GM12878 (cell line): ENCODE measurements around the gene SLFN13. TPM values are rescaled to one million over a fixed set of nuclear protein-coding genes. Genes with fewer than 3 reads are reported as not detected.

Source experiments
- ATAC-seq: fragments of 200-7000 bp; cut with Tn5 transposase; 3 replicates; pipeline ENCODE4 v1.9.1; 2020; ENCODE audit warnings: mild to moderate bottlenecking, moderate library complexity
- BruUV-seq: library from RNA; stranded (reverse); fragments of 400-500 nt; replicated peaks from 2 replicates; lab custom pipeline; 2021; lab: Mats Ljungman, UMichigan
- CTCF ChIA-PET: fragments of 300-600 bp; sonication (Branson Sonifier 250); formaldehyde crosslinking; extraction: SDS; loops from one replicate; lab custom pipeline; 2021; ENCODE audit warnings: inconsistent platforms; lab: Yijun Ruan, JAX
- POLR2A ChIA-PET: fragments of 350-600 bp; formaldehyde crosslinking; extraction: SDS; loops from one replicate; lab custom pipeline; 2021; ENCODE audit warnings: inconsistent platforms; lab: Charles Lee
- RAD21 ChIA-PET: fragments of 300-600 bp; sonication (Branson Sonifier 250); formaldehyde crosslinking; loops from one replicate; lab custom pipeline; 2023; ENCODE audit warnings: antibody characterized with exemption; ENCODE audit not compliant: unreplicated experiment; lab: Charles Lee
- SMC1A ChIA-PET: fragments of 300-600 bp; sonication (Branson Sonifier 250); formaldehyde crosslinking; loops from one replicate; lab custom pipeline; 2023; ENCODE audit not compliant: unreplicated experiment, uncharacterized antibody; lab: Charles Lee
- DNase-seq: peaks from one replicate; pipeline ENCODE4 v3.0.0-alpha.2; 2011; ENCODE audit warnings: low read depth, low spot score
- FAIRE-seq: peaks from 3 replicates; lab custom pipeline; 2011; peaks lifted over from hg19 to GRCh38; lab: Jason Lieb, UNC
- H2AFZ ChIP-seq: 2 replicates; pipeline ENCODE4 v1.6.0; 2011; ENCODE audit warnings: low read depth, low read length, control low read depth; ENCODE audit not compliant: control insufficient read depth
- H3K27ac ChIP-seq: 2 replicates; pipeline ENCODE4 v1.5.1; 2011; ENCODE audit warnings: control low read depth; ENCODE audit not compliant: control insufficient read depth, insufficient read depth
- H3K27me3 ChIP-seq, 2 experiments: replicated peaks in 1 of 2; 2 replicates each; pipeline versions ENCODE4 v1.6.0 to v1.6.1; 2011; ENCODE audit warnings: low read length in 1 of 2; ENCODE audit not compliant: control insufficient read depth in 2 of 2, insufficient read depth in 2 of 2
- H3K36me3 ChIP-seq, 2 experiments: 2 replicates each; pipeline ENCODE4 v1.5.1; 2011; ENCODE audit warnings: low read length in 1 of 2; ENCODE audit not compliant: control insufficient read depth in 2 of 2, insufficient read depth in 2 of 2
- H3K4me1 ChIP-seq: 2 replicates; pipeline ENCODE4 v1.6.1; 2011; ENCODE audit warnings: mild to moderate bottlenecking, low read length, moderate library complexity, mixed read lengths; ENCODE audit not compliant: control insufficient read depth, insufficient read depth
- H3K4me2 ChIP-seq: 2 replicates; pipeline ENCODE4 v1.6.0; 2011; ENCODE audit warnings: control low read depth; ENCODE audit not compliant: control insufficient read depth, insufficient read depth
- H3K4me3 ChIP-seq: fragments of 200-600 bp; sonication (generic); 2 replicates; pipeline ENCODE4 v1.5.1; 2016
- H3K79me2 ChIP-seq: 2 replicates; pipeline ENCODE4 v1.6.0; 2011; ENCODE audit warnings: low read length; ENCODE audit not compliant: control insufficient read depth, insufficient read depth
- H3K9ac ChIP-seq: 2 replicates; pipeline ENCODE4 v1.8.0; 2011; ENCODE audit warnings: low read length, control low read depth, mixed read lengths; ENCODE audit not compliant: control insufficient read depth, insufficient read depth
- H3K9me3 ChIP-seq: replicated peaks from 3 replicates; pipeline ENCODE4 v1.5.1; 2011; ENCODE audit warnings: mild to moderate bottlenecking, low read length; ENCODE audit not compliant: control insufficient read depth, insufficient read depth
- H4K20me1 ChIP-seq: 2 replicates; pipeline ENCODE4 v1.6.0; 2011; ENCODE audit not compliant: control insufficient read depth, insufficient read depth
- E2F8 ChIP-seq: fragments of 450-650 bp; IDR thresholded peaks from 2 replicates; pipeline ENCODE4 v1.6.1; 2018; ENCODE audit warnings: mild to moderate bottlenecking, low read depth, moderate library complexity; ENCODE audit not compliant: partially characterized antibody
- KLF5 ChIP-seq: fragments of 450-650 bp; IDR thresholded peaks from 2 replicates; pipeline ENCODE4 v1.6.1; 2014; ENCODE audit warnings: mild to moderate bottlenecking; ENCODE audit not compliant: partially characterized antibody
- MYB ChIP-seq: fragments of 150-350 bp; IDR thresholded peaks from 2 replicates; pipeline ENCODE4 v1.6.1; 2014; ENCODE audit warnings: mild to moderate bottlenecking, low read depth, low read length, borderline replicate concordance
- SIX5 ChIP-seq: IDR thresholded peaks from 2 replicates; pipeline ENCODE4 v1.6.1; 2011; ENCODE audit warnings: mild to moderate bottlenecking, low read depth, low read length, moderate library complexity; ENCODE audit not compliant: severe bottlenecking
- STAT3 ChIP-seq: IDR thresholded peaks from 2 replicates; pipeline ENCODE4 v1.6.1; 2011; ENCODE audit warnings: low read depth, low read length, improper control_type of control experiment
- ZNF384 ChIP-seq: IDR thresholded peaks from 2 replicates; pipeline ENCODE4 v1.6.1; 2012; ENCODE audit warnings: low read depth, mild to moderate bottlenecking, low read length, improper control_type of control experiment, borderline replicate concordance
- WGBS: methylation state at CpG from one replicate; pipeline ENCODE4 v1.1.6; 2016; ENCODE audit warnings: low lambda C conversion rate; ENCODE audit not compliant: insufficient replicate concordance, insufficient coverage; ENCODE audit errors: missing lambda C conversion rate; 5-methylcytosine and 5-hydroxymethylcytosine counted together
- in situ Hi-C: fragments of 300-500 bp; cut with MboI; formaldehyde crosslinking; loops from 9 replicates; pipeline ENCODE4 v1.14.3; 2018; ENCODE audit warnings: mixed read lengths
- intact Hi-C: fragments of 100-400 bp; cut with micrococcal nuclease; formaldehyde crosslinking; loops from one replicate; pipeline ENCODE4 v1.14.2; 2022; ENCODE audit not compliant: unreplicated experiment
- polyA plus RNA-seq, 11 experiments: library from polyadenylated mRNA; depleted of rRNA in 4 of 11; unstranded in 6 of 11; stranded (reverse) in 5 of 11; fragments of >200 nt; fragmentation: Nextera tagmentation in 4 of 11; fragmentation: Illumina TruSeq in 1 of 11; extraction: Ambion mirVana in 4 of 11; extraction: Trizol in 1 of 11; gene quantifications; 1 replicate in 1 of 11; 2 replicates in 10 of 11; pipeline versions ENCODE4 v1.2.1 to v1.2.3, GENCODE V29; 2011 to 2016; ENCODE audit warnings: inconsistent platforms in 2 of 11, missing spikeins in 2 of 11, low read depth in 1 of 11
- total RNA-seq, 4 experiments: library from RNA; depleted of rRNA in 3 of 4; stranded (reverse); fragments of >200 nt in 3 of 4; fragmentation: Illumina TruSeq in 1 of 4; extraction: Trizol in 1 of 4; gene quantifications; 2 replicates each; pipeline versions ENCODE4 v1.2.1 to v1.2.3, GENCODE V29; 2013 to 2021

The SLFN13 gene
- total and polyA plus RNA-seq, 10 of the 15 experiments (the other 5 are each of a cell fraction or from before 2014, with no cell fraction given), result 12.4 to 82.4 (median 61.9) TPM

GRCh38 chr17:35390156-35390555, 58.4 kb downstream of the SLFN13 start:
- ChIA-PET CTCF (interaction anchor here (1.1 kb wide), 1 partner anchor 17 kb away, joined by 3 read pairs; no protein-coding TSS in a partner anchor), RAD21 (no interaction called here), POLR2A (no interaction called here), SMC1A (no interaction called here)
- in situ Hi-C loops, result no loop called here
- Histone ChIP-seq H3K27me3 (peaks cover 0 to 2% of the 10 kb centered on the region in 2 experiments; a peak in 2 of 4 replicates), H3K79me2 (no peaks in the 10 kb centered on the region), H3K4me3 (no peak overlapping the region), H3K4me1 (no peaks in the 10 kb centered on the region), H3K4me2 (no peak overlapping the region), H3K27ac (no peak overlapping the region), H4K20me1 (no peaks in the 10 kb centered on the region), H3K9me3 (no peaks in the 10 kb centered on the region; the same call in 2 of the 3 replicates), H2AFZ (no peak overlapping the region), H3K36me3 (no peaks in the 10 kb centered on the region), H3K9ac (no peak overlapping the region)
- ATAC-seq (no peak), FAIRE-seq (no peak), DNase-seq (no peak)
- 38% methylated on average over 2 of the region's 2 CpGs for WGBS
- BruUV-seq, result no TSS peak
- intact Hi-C loops, result no loop called here
- TF ChIP-seq SIX5 (no peak), E2F8 (no peak), MYB (no peak), STAT3 (no peak), KLF5 (no peak), ZNF384 (no peak)
